DMS53 (cell line): Measurements from ENCODE around the gene GRB14.
A peak's percentile ranks its signal among the peaks of the same experiment; 100 is the strongest.
"Not testable (repeated sequence)": the region's sequence is repeated elsewhere in the genome, so short reads cannot be mapped to it uniquely, and the experiment has no call there.

Experiments used
- DNase-seq: peaks from one replicate; lab custom pipeline; 2025; lab: John Stamatoyannopoulos, UW

GRB14 gene

GRCh38 chr2:164620873-164621763 is at the start of gene GRB14:
TSS of gene GRB14 (minus strand) at chr2:164621482. CDS start at chr2:164621309, 173 bp downstream.
- DNase-seq = peak; percentile 94

GRCh38 chr2:164669291-164669690 is 48.0 kb upstream of the GRB14 start:
- DNase-seq = no peak

- DNase-seq = no peak
Measured at GRCh38 chr2:164667566-164667965, 46.3 kb upstream of the GRB14 start.

GRCh38 chr2:164664070-164664469 is 42.8 kb upstream of the GRB14 start:
- DNase-seq = peak; percentile 35

- no peak for DNase-seq
Measured at GRCh38 chr2:164662868-164663631, 41.8 kb upstream of the GRB14 start.

- no peak for DNase-seq
Measured at GRCh38 chr2:164662066-164662465, 40.8 kb upstream of the GRB14 start.

GRCh38 chr2:164661349-164661748 is 40.1 kb upstream of the GRB14 start:
- no peak for DNase-seq

- DNase-seq = no peak
Measured at GRCh38 chr2:164657129-164657528, 35.8 kb upstream of the GRB14 start.

- peak; percentile 26 for DNase-seq
Measured at GRCh38 chr2:164655750-164656149, 34.5 kb upstream of the GRB14 start.

GRCh38 chr2:164655336-164655735 is 34.1 kb upstream of the GRB14 start:
- DNase-seq = no peak

- DNase-seq = no peak
Measured at GRCh38 chr2:164651361-164651760, 30.1 kb upstream of the GRB14 start.

- DNase-seq = no peak
Measured at GRCh38 chr2:164644036-164644700, 22.9 kb upstream of the GRB14 start.

- no peak for DNase-seq
Measured at GRCh38 chr2:164642946-164643555, 21.8 kb upstream of the GRB14 start.

GRCh38 chr2:164642268-164642667 is 21.0 kb upstream of the GRB14 start:
- DNase-seq = no peak

- DNase-seq = not testable (repeated sequence)
Measured at GRCh38 chr2:164628319-164628718, 7.0 kb upstream of the GRB14 start.

- no peak for DNase-seq
Measured at GRCh38 chr2:164625378-164625971, 4.2 kb upstream of the GRB14 start.

GRCh38 chr2:164624316-164624715 is 3.0 kb upstream of the GRB14 start:
- no peak for DNase-seq

- peak; percentile 25 for DNase-seq
Measured at GRCh38 chr2:164622338-164623106, 1.2 kb upstream of the GRB14 start.

GRCh38 chr2:164621764-164622105 is 453 bp upstream of the GRB14 start:
- peak; percentile 82 for DNase-seq

- no peak for DNase-seq
Measured at GRCh38 chr2:164620457-164620856, 825 bp downstream of the GRB14 start.

GRCh38 chr2:164617466-164617865 is 3.8 kb downstream of the GRB14 start:
- DNase-seq = no peak
